GM23338 (cell line): ENCODE data around the gene PTPRE. TPM values are rescaled to one million over a fixed set of nuclear protein-coding genes. Genes with fewer than 3 reads are reported as not detected.

ENCODE experiments used
- ATAC-seq: fragments of 200-7000 bp; cut with Tn5 transposase; 3 replicates; pipeline ENCODE4 v1.9.1; 2020
- DNase-seq: peaks from one replicate; pipeline ENCODE4 v3.0.0-alpha.2; 2015; ENCODE audit warnings: low spot score
- H2AFZ ChIP-seq: fragments of 200-600 bp; sonication (generic); 2 replicates; pipeline ENCODE4 v1.8.0; 2016; ENCODE audit warnings: antibody characterized with exemption, mild to moderate bottlenecking, moderate library complexity
- H3F3A ChIP-seq: fragments of 200-600 bp; sonication (generic); replicated peaks from 2 replicates; pipeline ENCODE4 v1.8.0; 2017; ENCODE audit warnings: antibody characterized with exemption, mixed run types, low read depth
- H3K27ac ChIP-seq: fragments of 200-600 bp; sonication (generic); 2 replicates; pipeline ENCODE4 v1.6.1; 2016; ENCODE audit warnings: low read depth
- H3K27me3 ChIP-seq: fragments of 200-600 bp; sonication (generic); 2 replicates; pipeline ENCODE4 v1.8.0; 2016; ENCODE audit warnings: mild to moderate bottlenecking, mixed run types, moderate library complexity; ENCODE audit not compliant: insufficient read depth
- H3K36me3 ChIP-seq: fragments of 200-600 bp; sonication (generic); 2 replicates; pipeline ENCODE4 v1.8.0; 2016; ENCODE audit warnings: mild to moderate bottlenecking; ENCODE audit not compliant: insufficient read depth
- H3K4me1 ChIP-seq: fragments of 200-600 bp; sonication (generic); 2 replicates; pipeline ENCODE4 v1.8.0; 2016; ENCODE audit warnings: mild to moderate bottlenecking, moderate library complexity; ENCODE audit not compliant: insufficient read depth
- H3K4me2 ChIP-seq: fragments of 200-600 bp; sonication (generic); 2 replicates; pipeline ENCODE4 v1.7.1; 2017; ENCODE audit warnings: mixed run types
- H3K4me3 ChIP-seq: fragments of 200-600 bp; sonication (generic); 2 replicates; pipeline ENCODE4 v1.6.1; 2016; ENCODE audit warnings: mixed run types
- H3K79me2 ChIP-seq: fragments of 200-600 bp; sonication (generic); replicated peaks from 2 replicates; pipeline ENCODE4 v1.8.0; 2017; ENCODE audit warnings: mild to moderate bottlenecking; ENCODE audit not compliant: insufficient read depth
- H3K9me2 ChIP-seq: fragments of 200-600 bp; sonication (generic); 2 replicates; pipeline ENCODE4 v1.8.0; 2017; ENCODE audit not compliant: insufficient read depth
- H4K20me1 ChIP-seq: fragments of 200-600 bp; sonication (generic); replicated peaks from 2 replicates; pipeline ENCODE4 v1.8.0; 2017; ENCODE audit warnings: mild to moderate bottlenecking; ENCODE audit not compliant: insufficient read depth
- H3K27ac Mint-ChIP-seq: 2 replicates; pipeline ENCODE4 v1.8.0; 2020; ENCODE audit warnings: inconsistent platforms, mild to moderate bottlenecking, moderate library complexity, mixed read lengths
- H3K27me3 Mint-ChIP-seq: 3 replicates; pipeline ENCODE4 v1.8.0; 2022; ENCODE audit warnings: low read depth, mild to moderate bottlenecking, moderate library complexity, mixed read lengths, inconsistent platforms; ENCODE audit not compliant: insufficient read depth, poor library complexity
- H3K36me3 Mint-ChIP-seq: 3 replicates; pipeline ENCODE4 v1.8.0; 2021; ENCODE audit warnings: low read depth, mild to moderate bottlenecking, inconsistent platforms, moderate library complexity, mixed read lengths
- H3K4me1 Mint-ChIP-seq: 3 replicates; pipeline ENCODE4 v1.8.0; 2020; ENCODE audit warnings: mild to moderate bottlenecking, inconsistent platforms, mixed read lengths
- H3K4me3 Mint-ChIP-seq: 3 replicates; pipeline ENCODE4 v1.8.0; 2021; ENCODE audit warnings: moderate library complexity, mild to moderate bottlenecking, inconsistent platforms, mixed read lengths
- H3K9me3 Mint-ChIP-seq: 3 replicates; pipeline ENCODE4 v1.8.0; 2020; ENCODE audit warnings: moderate library complexity, mild to moderate bottlenecking, inconsistent platforms, mixed read lengths
- CREB1 ChIP-seq: fragments of 250-450 bp; sonication (Bioruptor Pico); IDR thresholded peaks from 2 replicates; pipeline ENCODE4 v1.5.0; 2020; ENCODE audit warnings: low read depth, mild to moderate bottlenecking, moderate library complexity
- CTCF ChIP-seq, 2 experiments: fragments of 200-600 bp in 1 of 2; sonication (generic) in 1 of 2; conservative IDR thresholded peaks; 2 replicates each; pipeline versions ENCODE4 v1.5.1 to v1.6.1; 2016 to 2017; ENCODE audit warnings: antibody characterized with exemption in 2 of 2, low read depth in 2 of 2, mild to moderate bottlenecking in 2 of 2, moderate library complexity in 1 of 2
- JUNB ChIP-seq: IDR thresholded peaks from one replicate; pipeline ENCODE4 v1.6.1; 2016; ENCODE audit warnings: antibody characterized with exemption; ENCODE audit not compliant: unreplicated experiment
- POLR2AphosphoS5 ChIP-seq: IDR thresholded peaks from 2 replicates; pipeline ENCODE4 v1.6.1; 2016; ENCODE audit warnings: antibody characterized with exemption, low read depth
- STAT1 ChIP-seq: IDR thresholded peaks from one replicate; pipeline ENCODE4 v1.6.1; 2016; ENCODE audit warnings: antibody characterized with exemption; ENCODE audit not compliant: unreplicated experiment
- ZNF331 ChIP-seq: fragments of 250-450 bp; sonication (Bioruptor Pico); IDR thresholded peaks from 2 replicates; pipeline ENCODE4 v1.5.0; 2020; ENCODE audit warnings: low read depth, mild to moderate bottlenecking, moderate library complexity
- ZNF462 ChIP-seq: fragments of 250-450 bp; sonication (Bioruptor Pico); IDR thresholded peaks from 2 replicates; pipeline ENCODE4 v1.5.0; 2020; ENCODE audit warnings: mild to moderate bottlenecking, moderate library complexity
- polyA plus RNA-seq: library from polyadenylated mRNA; unstranded; fragments of >200 nt; fragmentation: Nextera tagmentation; extraction: Ambion mirVana; gene quantifications from 2 replicates; pipeline ENCODE4 v1.2.1, GENCODE V29; 2016
- total RNA-seq: library from RNA; depleted of rRNA; stranded (reverse); fragments of >200 nt; shearing (Covaris generic); gene quantifications from 2 replicates; pipeline ENCODE4 v1.2.3, GENCODE V29; 2014

PTPRE gene
- total and polyA plus RNA-seq, 2 experiments from 2014 or later: 0.34 to 0.42 TPM

GRCh38 chr10:128053356-128053755 lies 146.5 kb downstream of the PTPRE start:
- ATAC-seq (no peak), DNase-seq (no peak)
- Mint-ChIP-seq H3K9me3 (no peaks in the 10 kb centered on the region), H3K36me3 (no peaks in the 10 kb centered on the region), H3K4me1 (no peaks in the 10 kb centered on the region; the same call in 1 of the 3 replicates), H3K27ac (no peak overlapping the region), H3K4me3 (no peak overlapping the region), H3K27me3 (peaks cover 3% of the 10 kb centered on the region)
- H3K27ac ChIP-seq: no peak overlapping the region
- no peaks in the 10 kb centered on the region for H4K20me1 ChIP-seq
- H3K27me3 ChIP-seq: no peaks in the 10 kb centered on the region
- H3K4me2 ChIP-seq: no peak overlapping the region
- H3F3A ChIP-seq: no peaks in the 10 kb centered on the region
- no peaks in the 10 kb centered on the region for H3K36me3 ChIP-seq
- H3K9me2 ChIP-seq: no peaks in the 10 kb centered on the region
- no peak overlapping the region for H2AFZ ChIP-seq
- TF ChIP-seq ZNF331 (no peak), CTCF (conservative IDR thresholded peaks at IDR 0.05; ENCODE audit: low read depth in 2 of 2) (no peak), CREB1 (CRISPR knock-in tag) (no peak), JUNB (no peak), ZNF462 (CRISPR knock-in tag) (no peak), STAT1 (no peak), POLR2AphosphoS5 (no peak)
- no peaks in the 10 kb centered on the region for H3K4me1 ChIP-seq
- no peaks in the 10 kb centered on the region for H3K79me2 ChIP-seq
- no peak overlapping the region for H3K4me3 ChIP-seq
